Esophagus (tissue), 2 donors: Measurements from ENCODE around the gene ATP6V1G3. TPM values are rescaled to one million over a fixed set of nuclear protein-coding genes. Genes with fewer than 3 reads are reported as not detected.

Experiments used
- H3K27ac ChIP-seq, 2 donors: one replicate each; pipeline ENCODE4 v1.5.1; 2013; ENCODE audit warnings: low read depth in 2 of 2, mild to moderate bottlenecking in 2 of 2, inconsistent platforms in 1 of 2, low read length in 1 of 2, moderate library complexity in 1 of 2
- H3K27me3 ChIP-seq, 2 donors: one replicate each; pipeline ENCODE4 v1.6.1; 2013; ENCODE audit warnings: low read length in 2 of 2, control low read depth in 1 of 2, mild to moderate bottlenecking in 1 of 2; ENCODE audit not compliant: insufficient read depth in 2 of 2, control insufficient read depth in 1 of 2
- H3K36me3 ChIP-seq, 2 donors: one replicate each; pipeline ENCODE4 v1.6.1; 2013; ENCODE audit warnings: low read length in 1 of 2; ENCODE audit not compliant: control insufficient read depth in 2 of 2, insufficient read depth in 2 of 2
- H3K4me1 ChIP-seq, 2 donors: one replicate each; pipeline ENCODE4 v1.6.1; 2013; ENCODE audit warnings: low read length in 1 of 2; ENCODE audit not compliant: control insufficient read depth in 2 of 2, insufficient read depth in 2 of 2
- H3K4me3 ChIP-seq, 2 donors: one replicate each; pipeline ENCODE4 v1.5.1; 2013; ENCODE audit warnings: low read length in 2 of 2, mild to moderate bottlenecking in 2 of 2, low read depth in 1 of 2, moderate library complexity in 1 of 2
- H3K9me3 ChIP-seq, 2 donors: one replicate each; pipeline ENCODE4 v1.6.1; 2013; ENCODE audit warnings: mild to moderate bottlenecking in 2 of 2, low read depth in 1 of 2, low read length in 1 of 2, moderate library complexity in 1 of 2; ENCODE audit not compliant: control insufficient read depth in 2 of 2, insufficient read depth in 1 of 2
- WGBS, 2 donors: extraction: QIAGEN DNeasy Blood & Tissue Kit; methylation state at CpG; one replicate each; pipeline ENCODE4 v1.1.7; 2013; 5-methylcytosine and 5-hydroxymethylcytosine counted together
- polyA plus RNA-seq, 2 donors: library from polyadenylated mRNA; stranded (reverse); fragments of 200-250 nt; gene quantifications; one replicate each; pipeline ENCODE4 v1.2.3, GENCODE V29; 2013
- donor health status: healthy with polysubstance abuse.
- donor health status: Bipolar disorder and iron deficiency.

Gene ATP6V1G3
- polyA plus RNA-seq, 2 donors = not detected

DNA sequence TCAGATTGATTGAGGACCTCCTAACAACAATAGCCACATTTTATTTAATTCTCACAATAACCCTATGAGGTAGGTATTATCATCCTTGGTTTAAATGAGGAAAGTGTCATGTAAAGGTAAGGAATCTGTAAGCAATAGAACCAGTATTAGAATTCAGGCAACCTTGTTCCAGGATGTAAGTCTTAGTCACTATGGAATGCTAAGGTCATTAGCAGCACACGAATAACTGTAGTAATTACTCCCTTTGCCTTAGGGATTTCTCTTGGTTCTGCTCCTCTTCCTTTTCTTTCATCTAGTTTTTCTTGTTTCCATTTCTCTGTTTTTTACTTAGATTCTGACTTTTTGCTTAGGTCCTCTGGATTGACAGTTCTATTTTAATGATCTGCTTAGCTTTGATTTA is 23.1 kb upstream of the ATP6V1G3 start:
- H3K27me3 ChIP-seq = no peaks in the 10 kb centered on the region

GRCh38 chr1:198560161-198560560 is 19.7 kb upstream of the ATP6V1G3 start:
- no peaks in the 10 kb centered on the region for H3K9me3 ChIP-seq
- H3K36me3 ChIP-seq = no peaks in the 10 kb centered on the region
- no peaks in the 10 kb centered on the region for H3K4me1 ChIP-seq
- H3K27ac ChIP-seq = no peak overlapping the region
- no peaks in the 10 kb centered on the region for H3K27me3 ChIP-seq
- 40 to 41% methylated on average over 2 of the region's 2 CpGs for WGBS, 2 donors
- H3K4me3 ChIP-seq = no peak overlapping the region

More for the DNA sequence above, 23.1 kb upstream of the ATP6V1G3 start:
- Histone ChIP-seq H3K27ac (no peak overlapping the region), H3K4me1 (no peaks in the 10 kb centered on the region), H3K36me3 (no peaks in the 10 kb centered on the region), H3K4me3 (no peak overlapping the region), H3K9me3 (no peaks in the 10 kb centered on the region)
- 50 to 59% methylated on average over 1 of the region's 1 CpG for WGBS, 2 donors

GRCh38 chr1:198559362-198559761 is 18.9 kb upstream of the ATP6V1G3 start:
- H3K27me3 ChIP-seq = no peaks in the 10 kb centered on the region
- H3K9me3 ChIP-seq = no peaks in the 10 kb centered on the region
- H3K4me1 ChIP-seq = no peaks in the 10 kb centered on the region
- H3K27ac ChIP-seq = no peak overlapping the region
- no peak overlapping the region for H3K4me3 ChIP-seq
- no peaks in the 10 kb centered on the region for H3K36me3 ChIP-seq

DNA sequence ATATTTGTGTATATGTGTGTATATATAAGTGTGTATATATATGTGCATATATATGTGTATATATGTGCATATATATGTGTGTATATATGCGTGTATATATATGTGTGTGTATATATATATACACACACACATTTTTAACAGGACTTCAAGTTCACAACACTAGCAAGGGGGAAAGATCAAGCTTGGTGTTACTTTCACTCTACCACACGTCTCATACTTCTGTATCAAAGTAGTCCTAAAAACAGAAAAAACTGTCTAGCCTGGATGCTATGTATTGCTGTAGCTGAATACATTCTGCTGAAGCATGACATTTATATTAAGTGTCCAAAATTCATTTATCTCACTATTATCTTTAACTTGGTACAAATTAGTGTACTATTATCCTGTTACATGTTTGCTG is 17.9 kb upstream of the ATP6V1G3 start:
- H3K27me3 ChIP-seq = no peaks in the 10 kb centered on the region
- no peak overlapping the region for H3K4me3 ChIP-seq
- no peak overlapping the region for H3K27ac ChIP-seq
- H3K9me3 ChIP-seq = no peaks in the 10 kb centered on the region
- H3K4me1 ChIP-seq = no peaks in the 10 kb centered on the region
- 83 to 86% methylated on average over 2 of the region's 2 CpGs for WGBS, 2 donors
- H3K36me3 ChIP-seq = no peaks in the 10 kb centered on the region

GRCh38 chr1:198556971-198557370 is 16.5 kb upstream of the ATP6V1G3 start:
- H3K36me3 ChIP-seq = no peaks in the 10 kb centered on the region
- H3K27ac ChIP-seq = no peak overlapping the region
- no peaks in the 10 kb centered on the region for H3K27me3 ChIP-seq
- WGBS, 2 donors = 54 to 56% methylated on average over 4 of the region's 4 CpGs
- no peaks in the 10 kb centered on the region for H3K9me3 ChIP-seq
- no peak overlapping the region for H3K4me3 ChIP-seq
- no peaks in the 10 kb centered on the region for H3K4me1 ChIP-seq

DNA sequence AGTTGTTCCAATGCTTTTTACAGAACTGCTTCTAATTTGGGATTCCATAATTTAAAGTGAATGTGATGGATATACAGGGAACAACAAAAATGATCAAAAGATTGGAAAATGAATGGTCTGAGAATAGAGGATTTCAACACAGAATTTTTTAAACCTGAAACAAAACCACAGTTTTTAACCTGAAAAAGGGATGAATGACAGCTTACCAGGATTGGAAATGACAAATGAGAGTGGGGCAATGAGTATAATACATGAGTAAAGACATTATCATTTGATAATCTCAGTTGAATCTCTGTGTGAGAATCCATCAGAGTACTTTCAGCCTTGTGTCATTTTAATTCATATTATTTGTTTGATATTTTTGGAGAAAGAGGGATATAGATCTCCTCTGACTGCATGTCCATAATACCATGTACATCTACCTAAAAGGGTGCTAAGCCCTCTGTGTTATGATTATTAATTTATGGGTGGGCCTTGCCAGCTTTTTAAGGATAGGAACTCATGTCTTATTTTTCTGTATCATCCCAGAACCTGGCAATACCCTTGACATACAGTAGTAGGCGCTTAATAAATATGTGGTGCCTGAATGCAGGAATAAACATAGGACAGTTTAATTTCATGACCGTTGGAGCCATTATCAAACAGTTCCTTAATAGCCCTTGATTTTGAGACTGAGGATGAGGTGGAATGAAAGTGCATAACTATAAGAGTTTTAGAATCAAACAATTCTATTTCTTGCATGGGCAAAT is 12.4 kb upstream of the ATP6V1G3 start:
- no peaks in the 10 kb centered on the region for H3K9me3 ChIP-seq
- H3K4me1 ChIP-seq = no peaks in the 10 kb centered on the region
- H3K4me3 ChIP-seq = no peak overlapping the region
- H3K36me3 ChIP-seq = no peaks in the 10 kb centered on the region
- H3K27ac ChIP-seq = no peak overlapping the region
- 86 to 87% methylated on average over 2 of the region's 2 CpGs for WGBS, 2 donors
- no peaks in the 10 kb centered on the region for H3K27me3 ChIP-seq

- no peaks in the 10 kb centered on the region for H3K9me3 ChIP-seq
- no peaks in the 10 kb centered on the region for H3K27me3 ChIP-seq
- H3K36me3 ChIP-seq = no peaks in the 10 kb centered on the region
- H3K4me3 ChIP-seq = no peak overlapping the region
- no peaks in the 10 kb centered on the region for H3K4me1 ChIP-seq
- H3K27ac ChIP-seq = no peak overlapping the region
- WGBS, 2 donors = 59 to 66% methylated on average over 4 of the region's 4 CpGs
Observed at GRCh38 chr1:198550941-198551524, 10.6 kb upstream of the ATP6V1G3 start.

GRCh38 chr1:198549866-198550265 is 9.4 kb upstream of the ATP6V1G3 start:
- H3K4me3 ChIP-seq = no peak overlapping the region
- H3K27ac ChIP-seq = no peak overlapping the region
- H3K27me3 ChIP-seq = no peaks in the 10 kb centered on the region
- no peaks in the 10 kb centered on the region for H3K9me3 ChIP-seq
- no peaks in the 10 kb centered on the region for H3K36me3 ChIP-seq
- H3K4me1 ChIP-seq = no peaks in the 10 kb centered on the region

DNA sequence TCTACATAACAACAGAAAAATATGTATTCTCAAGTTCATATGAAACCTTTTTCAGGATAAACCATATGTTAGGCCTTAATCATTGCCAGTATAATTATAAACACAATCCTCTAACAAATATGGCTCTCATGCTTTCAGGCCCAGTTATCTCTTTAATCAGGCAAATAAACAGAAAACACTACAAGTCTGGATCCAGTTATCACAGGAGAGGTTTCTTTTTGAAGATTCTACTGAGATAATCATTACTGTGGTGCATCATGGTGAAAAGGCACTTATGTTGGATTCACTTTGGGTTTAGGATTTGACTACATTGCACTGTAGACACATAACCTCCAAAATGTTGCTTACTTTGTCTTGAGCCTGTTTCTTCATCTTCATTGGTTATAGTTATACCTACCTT is 8.4 kb upstream of the ATP6V1G3 start:
- no peaks in the 10 kb centered on the region for H3K4me1 ChIP-seq
- H3K36me3 ChIP-seq = no peaks in the 10 kb centered on the region
- no peak overlapping the region for H3K4me3 ChIP-seq
- no peaks in the 10 kb centered on the region for H3K9me3 ChIP-seq
- H3K27ac ChIP-seq = no peak overlapping the region
- no peaks in the 10 kb centered on the region for H3K27me3 ChIP-seq

- H3K27me3 ChIP-seq = no peaks in the 10 kb centered on the region
Observed at GRCh38 chr1:198545156-198545555, 4.7 kb upstream of the ATP6V1G3 start.

More at GRCh38 chr1:198545156-198545555, 4.7 kb upstream of the ATP6V1G3 start:
- H3K27ac ChIP-seq = no peak overlapping the region
- H3K4me1 ChIP-seq = no peaks in the 10 kb centered on the region
- WGBS, 2 donors = 96% methylated on average over 6 of the region's 6 CpGs
- H3K4me3 ChIP-seq = no peak overlapping the region
- H3K9me3 ChIP-seq = no peaks in the 10 kb centered on the region
- H3K36me3 ChIP-seq = no peaks in the 10 kb centered on the region
